HEK293 (cell line): ENCODE measurements around the gene ASIC3.

Experiments
- HOXC10 ChIP-seq: sonication (generic); formaldehyde crosslinking; IDR thresholded peaks from 2 replicates; pipeline ENCODE4 v1.8.1; 2023; ENCODE audit warnings: mild to moderate bottlenecking, missing genetic modification reagents
- KLF9 ChIP-seq: fragments of 450-650 bp; formaldehyde crosslinking; IDR thresholded peaks from 2 replicates; pipeline ENCODE4 v1.5.1; 2016; ENCODE audit warnings: missing biosample characterization, missing genetic modification characterization, low read depth
- MZF1 ChIP-seq: fragments of 450-650 bp; formaldehyde crosslinking; IDR thresholded peaks from 2 replicates; pipeline ENCODE4 v1.5.1; 2017; ENCODE audit warnings: missing biosample characterization, missing genetic modification characterization, borderline replicate concordance
- PBX3 ChIP-seq: sonication (generic); formaldehyde crosslinking; IDR thresholded peaks from 2 replicates; pipeline ENCODE4 v1.8.1; 2022; ENCODE audit warnings: mild to moderate bottlenecking, moderate library complexity, missing genetic modification reagents
- PRDM10 ChIP-seq: fragments of 450-650 bp; formaldehyde crosslinking; IDR thresholded peaks from 2 replicates; pipeline ENCODE4 v1.5.1; 2016; ENCODE audit warnings: missing biosample characterization, missing genetic modification characterization
- SETDB1 ChIP-seq: IDR thresholded peaks from one replicate; pipeline ENCODE4 v1.6.1; 2017; ENCODE audit warnings: mild to moderate bottlenecking, low read length, moderate library complexity, mixed read lengths; ENCODE audit not compliant: insufficient read length
- ZBTB20 ChIP-seq: fragments of 450-650 bp; formaldehyde crosslinking; IDR thresholded peaks from 2 replicates; pipeline ENCODE4 v1.5.1; 2016; ENCODE audit warnings: missing biosample characterization, missing genetic modification characterization
- ZBTB48 ChIP-seq: fragments of 450-650 bp; formaldehyde crosslinking; IDR thresholded peaks from 2 replicates; pipeline ENCODE4 v1.5.1; 2016; ENCODE audit warnings: missing biosample characterization, missing genetic modification characterization
- ZBTB8A ChIP-seq: fragments of 450-650 bp; formaldehyde crosslinking; IDR thresholded peaks from 2 replicates; pipeline ENCODE4 v1.5.1; 2016; ENCODE audit warnings: missing biosample characterization, missing genetic modification characterization
- ZFP41 ChIP-seq: fragments of 450-650 bp; formaldehyde crosslinking; IDR thresholded peaks from 2 replicates; pipeline ENCODE4 v1.5.1; 2016; ENCODE audit warnings: missing biosample characterization, missing genetic modification characterization, borderline replicate concordance
- ZNF138 ChIP-seq: fragments of 450-650 bp; formaldehyde crosslinking; IDR thresholded peaks from 2 replicates; pipeline ENCODE4 v1.5.1; 2016; ENCODE audit warnings: missing biosample characterization, missing genetic modification characterization, borderline replicate concordance
- ZNF2 ChIP-seq: fragments of 450-650 bp; formaldehyde crosslinking; IDR thresholded peaks from 2 replicates; pipeline ENCODE4 v1.5.1; 2016; ENCODE audit warnings: missing biosample characterization, missing genetic modification characterization
- ZNF223 ChIP-seq: fragments of 450-650 bp; formaldehyde crosslinking; IDR thresholded peaks from 2 replicates; pipeline ENCODE4 v1.5.1; 2016; ENCODE audit warnings: missing biosample characterization, missing genetic modification characterization
- ZNF239 ChIP-seq: fragments of 450-650 bp; formaldehyde crosslinking; IDR thresholded peaks from 2 replicates; pipeline ENCODE4 v1.5.1; 2016; ENCODE audit warnings: missing biosample characterization, missing genetic modification characterization
- ZNF24 ChIP-seq: fragments of 450-650 bp; formaldehyde crosslinking; IDR thresholded peaks from 2 replicates; pipeline ENCODE4 v1.5.1; 2016; ENCODE audit warnings: missing biosample characterization, missing genetic modification characterization
- ZNF266 ChIP-seq: fragments of 450-650 bp; formaldehyde crosslinking; IDR thresholded peaks from 2 replicates; pipeline ENCODE4 v1.5.1; 2016; ENCODE audit warnings: missing biosample characterization, missing genetic modification characterization, low read depth
- ZNF366 ChIP-seq: fragments of 450-650 bp; formaldehyde crosslinking; conservative IDR thresholded peaks from 2 replicates; pipeline ENCODE4 v1.5.1; 2016; ENCODE audit warnings: missing biosample characterization, missing genetic modification characterization
- ZNF391 ChIP-seq: fragments of 450-650 bp; formaldehyde crosslinking; IDR thresholded peaks from 2 replicates; pipeline ENCODE4 v1.5.1; 2016; ENCODE audit warnings: low read depth, missing biosample characterization, missing genetic modification characterization, borderline replicate concordance
- ZNF394 ChIP-seq: fragments of 450-650 bp; formaldehyde crosslinking; IDR thresholded peaks from 2 replicates; pipeline ENCODE4 v1.5.1; 2016; ENCODE audit warnings: missing biosample characterization, missing genetic modification characterization, mild to moderate bottlenecking, moderate library complexity, borderline replicate concordance
- ZNF416 ChIP-seq: fragments of 450-650 bp; formaldehyde crosslinking; IDR thresholded peaks from 2 replicates; pipeline ENCODE4 v1.5.1; 2016; ENCODE audit warnings: missing biosample characterization, missing genetic modification characterization
- ZNF433 ChIP-seq: fragments of 450-650 bp; formaldehyde crosslinking; IDR thresholded peaks from 2 replicates; pipeline ENCODE4 v1.5.1; 2016; ENCODE audit warnings: missing biosample characterization, missing genetic modification characterization, low read depth
- ZNF514 ChIP-seq: fragments of 450-650 bp; formaldehyde crosslinking; IDR thresholded peaks from 2 replicates; pipeline ENCODE4 v1.5.1; 2016; ENCODE audit warnings: missing biosample characterization, missing genetic modification characterization
- ZNF544 ChIP-seq: fragments of 450-650 bp; formaldehyde crosslinking; IDR thresholded peaks from 2 replicates; pipeline ENCODE4 v1.5.0; 2017; ENCODE audit warnings: missing biosample characterization, missing genetic modification characterization
- ZNF624 ChIP-seq: fragments of 450-650 bp; formaldehyde crosslinking; IDR thresholded peaks from 2 replicates; pipeline ENCODE4 v1.5.1; 2017; ENCODE audit warnings: missing biosample characterization, missing genetic modification characterization
- ZNF843 ChIP-seq: fragments of 450-650 bp; formaldehyde crosslinking; IDR thresholded peaks from 2 replicates; pipeline ENCODE4 v1.5.1; 2016; ENCODE audit warnings: missing biosample characterization, missing genetic modification characterization
- ZSCAN18 ChIP-seq: fragments of 450-650 bp; formaldehyde crosslinking; IDR thresholded peaks from 2 replicates; pipeline ENCODE4 v1.5.1; 2016; ENCODE audit warnings: missing biosample characterization, missing genetic modification characterization
- ZSCAN4 ChIP-seq: fragments of 450-650 bp; formaldehyde crosslinking; IDR thresholded peaks from 2 replicates; pipeline ENCODE4 v1.5.1; 2017; ENCODE audit warnings: missing biosample characterization, missing genetic modification characterization
- TF ChIP-seq, protein P1 (sequence below): fragments of 450-650 bp; IDR thresholded peaks from 2 replicates; pipeline ENCODE4 v1.5.1; 2018; ENCODE audit warnings: missing biosample characterization, mild to moderate bottlenecking, missing genetic modification characterization
- TF ChIP-seq, protein P2 (sequence below): fragments of 450-650 bp; formaldehyde crosslinking; IDR thresholded peaks from 2 replicates; pipeline ENCODE4 v1.5.1; 2017; ENCODE audit warnings: missing biosample characterization, missing genetic modification characterization

ASIC3 gene

DNA sequence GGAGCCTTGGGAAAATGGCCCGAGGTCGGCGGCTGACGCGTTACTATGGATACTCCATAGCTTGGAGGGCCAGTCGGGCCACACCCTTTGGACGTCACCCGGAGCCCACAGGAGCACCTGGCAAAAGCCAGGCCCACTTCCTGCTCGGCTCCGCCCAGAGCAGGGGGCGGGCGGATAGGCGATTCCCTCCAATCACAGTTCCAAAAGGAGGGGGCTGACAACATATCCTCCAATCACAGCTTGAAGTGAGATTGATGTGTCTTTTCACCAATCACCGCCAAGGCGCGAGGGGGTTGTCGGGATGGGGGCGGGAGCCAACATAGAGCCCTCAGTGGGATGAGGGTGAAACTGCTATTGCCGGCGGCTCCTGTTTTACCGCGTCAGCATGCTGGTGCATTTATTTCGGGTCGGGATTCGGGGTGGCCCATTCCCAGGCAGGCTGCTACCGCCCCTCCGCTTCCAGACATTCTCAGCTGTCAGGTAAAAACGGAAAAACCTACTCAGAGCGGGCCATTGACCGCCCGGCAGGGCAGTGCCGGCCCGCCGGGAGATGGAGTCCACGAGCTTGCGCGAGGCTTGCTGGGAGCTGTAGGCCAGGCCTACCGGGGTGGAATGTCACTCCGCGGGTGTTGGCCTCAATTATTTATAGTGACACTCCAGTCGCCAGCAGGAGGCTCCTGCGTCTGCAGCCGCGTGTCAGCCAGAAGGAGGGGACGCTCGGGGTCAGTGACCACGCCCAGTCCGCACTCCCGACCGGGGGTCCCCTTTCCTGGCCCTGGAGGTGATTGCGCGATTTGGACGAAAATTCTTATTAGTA is 20.0 kb upstream of the ASIC3 start, which contains the start of gene ABCB8 (continued):
- TF ChIP-seq ZNF223 (no peak), ZSCAN4 (tag by site-specific recombination) (no peak), HOXC10 (CRISPR knock-in tag) (peak; percentile 96; the same call in 1 of the 2 replicates), MZF1 (no peak), ZBTB20 (tag by site-specific recombination) (peak; percentile 79), ZNF624 (tag by site-specific recombination) (no peak), PBX3 (CRISPR knock-in tag) (peak; percentile 86; the same call in 1 of the 2 replicates), ZBTB8A (tag by site-specific recombination) (0 out of 2 replicates have a peak, but pooled peaks have one; percentile 29), ZNF391 (tag by site-specific recombination) (0 out of 2 replicates have a peak, but pooled peaks have one; percentile 26), SETDB1 (no peak), ZNF394 (tag by site-specific recombination) (peak; percentile 55), ZNF366 (tag by site-specific recombination) (no peak), ZNF433 (tag by site-specific recombination) (no peak), ZNF24 (tag by site-specific recombination) (0 out of 2 replicates have a peak, but pooled peaks have one; percentile 81), ZNF843 (0 out of 2 replicates have a peak, but pooled peaks have one; percentile 41), ZFP41 (tag by site-specific recombination) (no peak), ZNF2 (tag by site-specific recombination) (0 out of 2 replicates have a peak, but pooled peaks have one; percentile 33), ZNF514 (tag by site-specific recombination) (no peak), ZNF239 (no peak), ZNF266 (tag by site-specific recombination) (no peak), ZNF138 (tag by site-specific recombination) (no peak), ZNF416 (tag by site-specific recombination) (no peak), ZBTB48 (tag by site-specific recombination) (no peak), ZNF544 (tag by site-specific recombination) (no peak), ZSCAN18 (tag by site-specific recombination) (0 out of 2 replicates have a peak, but pooled peaks have one; percentile 38), KLF9 (tag by site-specific recombination) (peak; percentile 79), PRDM10 (tag by site-specific recombination) (peak; percentile 78)
- TF ChIP-seq, protein P1, sequence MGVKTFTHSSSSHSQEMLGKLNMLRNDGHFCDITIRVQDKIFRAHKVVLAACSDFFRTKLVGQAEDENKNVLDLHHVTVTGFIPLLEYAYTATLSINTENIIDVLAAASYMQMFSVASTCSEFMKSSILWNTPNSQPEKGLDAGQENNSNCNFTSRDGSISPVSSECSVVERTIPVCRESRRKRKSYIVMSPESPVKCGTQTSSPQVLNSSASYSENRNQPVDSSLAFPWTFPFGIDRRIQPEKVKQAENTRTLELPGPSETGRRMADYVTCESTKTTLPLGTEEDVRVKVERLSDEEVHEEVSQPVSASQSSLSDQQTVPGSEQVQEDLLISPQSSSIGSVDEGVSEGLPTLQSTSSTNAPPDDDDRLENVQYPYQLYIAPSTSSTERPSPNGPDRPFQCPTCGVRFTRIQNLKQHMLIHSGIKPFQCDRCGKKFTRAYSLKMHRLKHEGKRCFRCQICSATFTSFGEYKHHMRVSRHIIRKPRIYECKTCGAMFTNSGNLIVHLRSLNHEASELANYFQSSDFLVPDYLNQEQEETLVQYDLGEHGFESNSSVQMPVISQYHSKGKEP (tag by site-specific recombination): peak; percentile 52
- TF ChIP-seq, protein P2, sequence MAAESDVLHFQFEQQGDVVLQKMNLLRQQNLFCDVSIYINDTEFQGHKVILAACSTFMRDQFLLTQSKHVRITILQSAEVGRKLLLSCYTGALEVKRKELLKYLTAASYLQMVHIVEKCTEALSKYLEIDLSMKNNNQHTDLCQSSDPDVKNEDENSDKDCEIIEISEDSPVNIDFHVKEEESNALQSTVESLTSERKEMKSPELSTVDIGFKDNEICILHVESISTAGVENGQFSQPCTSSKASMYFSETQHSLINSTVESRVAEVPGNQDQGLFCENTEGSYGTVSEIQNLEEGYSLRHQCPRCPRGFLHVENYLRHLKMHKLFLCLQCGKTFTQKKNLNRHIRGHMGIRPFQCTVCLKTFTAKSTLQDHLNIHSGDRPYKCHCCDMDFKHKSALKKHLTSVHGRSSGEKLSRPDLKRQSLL (tag by site-specific recombination): peak; percentile 92
